GM13976 (cell line): ENCODE data around the gene HDAC7.

Experiments used
- DNase-seq: peaks from one replicate; pipeline ENCODE4 v3.0.0; 2012; ENCODE audit warnings: low spot score
- CTCF ChIP-seq: IDR thresholded peaks from 2 replicates; pipeline ENCODE4 v1.5.1; 2012; ENCODE audit warnings: borderline replicate concordance, mild to moderate bottlenecking; ENCODE audit not compliant: insufficient read depth; ENCODE audit errors: extremely low read depth, missing control alignments, control extremely low read depth
- in situ Hi-C: fragments of 300-500 bp; cut with MboI; formaldehyde crosslinking; loops from one replicate; pipeline ENCODE4 v1.12.0; 2022; ENCODE audit warnings: low sequenced_read_pairs, mixed read lengths, inconsistent platforms; ENCODE audit not compliant: unreplicated experiment

Gene HDAC7

GRCh38 chr12:47850153-47851084 is 30.7 kb upstream of the HDAC7 start:
- in situ Hi-C loops: no loop called here
- no peak for DNase-seq
- no peak for TF ChIP-seq CTCF

- no peak for TF ChIP-seq CTCF
- in situ Hi-C loops: no loop called here
- DNase-seq: no peak
Measured at GRCh38 chr12:47849261-47849660, 29.6 kb upstream of the HDAC7 start.

- no peak for TF ChIP-seq CTCF
- DNase-seq: no peak
- in situ Hi-C loops: no loop called here
Measured at GRCh38 chr12:47848853-47849252, 29.1 kb upstream of the HDAC7 start.

- in situ Hi-C loops: no loop called here
- no peak for DNase-seq
Measured at GRCh38 chr12:47846294-47846996, 26.7 kb upstream of the HDAC7 start.

GRCh38 chr12:47845081-47845480 is 25.4 kb upstream of the HDAC7 start:
- TF ChIP-seq CTCF: no peak
- in situ Hi-C loops: no loop called here
- no peak for DNase-seq

More at GRCh38 chr12:47846294-47846996, 26.7 kb upstream of the HDAC7 start:
- no peak for TF ChIP-seq CTCF

GRCh38 chr12:47844264-47845019 is 24.7 kb upstream of the HDAC7 start:
- no peak for DNase-seq
- TF ChIP-seq CTCF: no peak
- in situ Hi-C loops: no loop called here
